ENCODE measurements around the gene GPBP1L1. TPM values are rescaled to one million over a fixed set of nuclear protein-coding genes. Genes with fewer than 3 reads are reported as not detected.

The GPBP1L1 gene
- total and polyA plus RNA-seq, 2 of the 13 experiments (the other 11 are each of a cell fraction or from before 2014, with no cell fraction given) = 45.9 to 86.1 TPM

DNA sequence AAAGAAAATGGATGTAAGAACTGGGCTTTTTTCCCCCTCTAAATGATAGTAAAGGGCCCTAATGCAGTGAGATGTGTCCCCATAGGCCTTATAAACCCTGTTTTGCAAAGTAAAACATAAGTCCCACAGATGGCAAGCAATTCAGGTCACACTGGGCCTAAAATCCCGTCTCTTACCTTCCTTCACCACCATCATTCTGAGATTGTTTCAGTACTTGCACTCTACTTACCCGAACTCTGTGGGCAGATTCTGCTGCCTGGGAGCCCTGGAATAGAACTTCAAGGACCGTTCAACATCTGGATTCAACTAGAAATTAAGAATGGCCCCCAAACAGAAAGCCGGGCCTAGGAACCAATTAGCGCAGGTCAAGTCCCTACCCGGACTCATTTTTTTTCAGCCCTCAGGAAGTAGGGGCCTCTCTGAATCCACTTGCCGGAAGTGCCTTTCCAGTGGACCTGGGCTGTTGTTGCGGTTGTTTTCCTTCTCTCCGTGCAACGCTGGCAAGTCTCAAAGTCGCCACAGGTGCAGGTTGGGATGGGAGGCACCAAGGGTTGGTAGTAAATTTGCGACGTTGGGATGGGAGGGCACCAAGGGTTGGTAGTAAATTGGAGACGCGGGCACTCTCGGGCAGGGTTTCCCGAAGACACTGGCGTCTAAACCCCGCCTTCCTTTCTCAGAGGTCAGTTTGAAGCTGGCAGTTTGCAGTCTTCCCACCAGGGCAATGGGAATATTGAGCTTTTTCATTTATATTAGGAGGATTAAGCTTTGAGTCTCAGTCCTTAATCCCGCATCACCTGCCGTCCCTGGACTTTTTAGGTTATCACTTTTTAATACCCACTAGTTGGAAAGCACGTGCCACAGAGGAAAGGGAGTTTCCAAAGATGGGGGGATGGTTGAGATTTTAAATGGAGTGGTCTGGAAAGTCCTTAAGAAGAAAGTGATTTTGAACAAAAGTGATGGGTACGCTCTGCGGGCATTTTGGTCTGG lies 1.7 kb upstream of the GPBP1L1 start, which contains the start of gene TMEM69 (continued):
- no peak; the same call in 1 of the 2 replicates for TF ChIP-seq ATF6 (CRISPR knock-in tag; conservative IDR thresholded peaks at IDR 0.05)
- TF ChIP-seq PPARG (CRISPR knock-in tag; conservative IDR thresholded peaks at IDR 0.05) = no peak
- TF ChIP-seq, protein P1, sequence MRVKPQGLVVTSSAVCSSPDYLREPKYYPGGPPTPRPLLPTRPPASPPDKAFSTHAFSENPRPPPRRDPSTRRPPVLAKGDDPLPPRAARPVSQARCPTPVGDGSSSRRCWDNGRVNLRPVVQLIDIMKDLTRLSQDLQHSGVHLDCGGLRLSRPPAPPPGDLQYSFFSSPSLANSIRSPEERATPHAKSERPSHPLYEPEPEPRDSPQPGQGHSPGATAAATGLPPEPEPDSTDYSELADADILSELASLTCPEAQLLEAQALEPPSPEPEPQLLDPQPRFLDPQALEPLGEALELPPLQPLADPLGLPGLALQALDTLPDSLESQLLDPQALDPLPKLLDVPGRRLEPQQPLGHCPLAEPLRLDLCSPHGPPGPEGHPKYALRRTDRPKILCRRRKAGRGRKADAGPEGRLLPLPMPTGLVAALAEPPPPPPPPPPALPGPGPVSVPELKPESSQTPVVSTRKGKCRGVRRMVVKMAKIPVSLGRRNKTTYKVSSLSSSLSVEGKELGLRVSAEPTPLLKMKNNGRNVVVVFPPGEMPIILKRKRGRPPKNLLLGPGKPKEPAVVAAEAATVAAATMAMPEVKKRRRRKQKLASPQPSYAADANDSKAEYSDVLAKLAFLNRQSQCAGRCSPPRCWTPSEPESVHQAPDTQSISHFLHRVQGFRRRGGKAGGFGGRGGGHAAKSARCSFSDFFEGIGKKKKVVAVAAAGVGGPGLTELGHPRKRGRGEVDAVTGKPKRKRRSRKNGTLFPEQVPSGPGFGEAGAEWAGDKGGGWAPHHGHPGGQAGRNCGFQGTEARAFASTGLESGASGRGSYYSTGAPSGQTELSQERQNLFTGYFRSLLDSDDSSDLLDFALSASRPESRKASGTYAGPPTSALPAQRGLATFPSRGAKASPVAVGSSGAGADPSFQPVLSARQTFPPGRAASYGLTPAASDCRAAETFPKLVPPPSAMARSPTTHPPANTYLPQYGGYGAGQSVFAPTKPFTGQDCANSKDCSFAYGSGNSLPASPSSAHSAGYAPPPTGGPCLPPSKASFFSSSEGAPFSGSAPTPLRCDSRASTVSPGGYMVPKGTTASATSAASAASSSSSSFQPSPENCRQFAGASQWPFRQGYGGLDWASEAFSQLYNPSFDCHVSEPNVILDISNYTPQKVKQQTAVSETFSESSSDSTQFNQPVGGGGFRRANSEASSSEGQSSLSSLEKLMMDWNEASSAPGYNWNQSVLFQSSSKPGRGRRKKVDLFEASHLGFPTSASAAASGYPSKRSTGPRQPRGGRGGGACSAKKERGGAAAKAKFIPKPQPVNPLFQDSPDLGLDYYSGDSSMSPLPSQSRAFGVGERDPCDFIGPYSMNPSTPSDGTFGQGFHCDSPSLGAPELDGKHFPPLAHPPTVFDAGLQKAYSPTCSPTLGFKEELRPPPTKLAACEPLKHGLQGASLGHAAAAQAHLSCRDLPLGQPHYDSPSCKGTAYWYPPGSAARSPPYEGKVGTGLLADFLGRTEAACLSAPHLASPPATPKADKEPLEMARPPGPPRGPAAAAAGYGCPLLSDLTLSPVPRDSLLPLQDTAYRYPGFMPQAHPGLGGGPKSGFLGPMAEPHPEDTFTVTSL (CRISPR knock-in tag; IDR thresholded peaks at IDR 0.05; ENCODE audit: borderline replicate concordance) = peak; percentile 54; the same call in 1 of the 2 replicates
- TF ChIP-seq POLR2AphosphoS5 (IDR thresholded peaks at IDR 0.05; ENCODE audit: low read depth, low read length) = peak; percentile 95
- TF ChIP-seq, protein P2, sequence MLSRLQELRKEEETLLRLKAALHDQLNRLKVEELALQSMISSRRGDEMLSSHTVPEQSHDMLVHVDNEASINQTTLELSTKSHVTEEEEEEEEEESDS (CRISPR knock-in tag; IDR thresholded peaks at IDR 0.05; ENCODE audit: borderline replicate concordance) = no peak; the same call in 1 of the 2 replicates
- peak in 1 of 2 experiments; percentile 53; a peak in 1 of 4 replicates for TF ChIP-seq REST (IDR thresholded peaks at IDR 0.05; ENCODE audit: borderline replicate concordance in 1 of 2, low read depth in 1 of 2, low read length in 2 of 2)
- peak; percentile 81 for TF ChIP-seq ZNF781 (CRISPR knock-in tag; IDR thresholded peaks at IDR 0.05; ENCODE audit: borderline replicate concordance, not compliant biosample characterization)
- TF ChIP-seq KLF16 (CRISPR knock-in tag; IDR thresholded peaks at IDR 0.05) = peak in 1 of 2 experiments; percentile 45; a peak in 1 of 4 replicates
- peak; percentile 41 for TF ChIP-seq FOSL2 (CRISPR knock-in tag; IDR thresholded peaks at IDR 0.05)
- TF ChIP-seq GABPB1 (CRISPR knock-in tag; IDR thresholded peaks at IDR 0.05) = peak; percentile 94
- no peak; the same call in 1 of the 2 replicates for TF ChIP-seq ONECUT2 (CRISPR knock-in tag; IDR thresholded peaks at IDR 0.05)
- TF ChIP-seq SRSF4 (IDR thresholded peaks at IDR 0.05; ENCODE audit: low read depth, low read length, poor library complexity, severe bottlenecking) = no peak
- peak; percentile 96 for TF ChIP-seq THAP11 (CRISPR knock-in tag; IDR thresholded peaks at IDR 0.05)
- TF ChIP-seq ZNF350 (CRISPR knock-in tag; IDR thresholded peaks at IDR 0.05; ENCODE audit: borderline replicate concordance, low read depth) = no peak
